ENCODE results near the gene PPP4R4.

PPP4R4 gene

GRCh38 chr14:94135476-94135875 lies 38.6 kb upstream of the PPP4R4 start:
- no peak for DNase-seq
- H3K36me3 ChIP-seq (replicated peaks), result no peaks in the 10 kb centered on the region
- in situ Hi-C loops (cut with HindIII; ENCODE audit: low pct_ligation_motif_present, low sequenced_read_pairs), result no loop called here
- no peak overlapping the region for H3K27ac ChIP-seq
- H3K27me3 ChIP-seq (replicated peaks), result no peaks in the 10 kb centered on the region
- no peak for TF ChIP-seq CTCF (IDR thresholded peaks at IDR 0.05; ENCODE audit: low read depth, low read length, missing control alignments)
- no peak overlapping the region for H3K4me3 ChIP-seq (ENCODE audit: low read depth, low read length)

GRCh38 chr14:94136575-94137331 lies 37.4 kb upstream of the PPP4R4 start:
- TF ChIP-seq CTCF (IDR thresholded peaks at IDR 0.05; ENCODE audit: low read depth, low read length, missing control alignments), result peak; percentile 99
- in situ Hi-C loops (cut with HindIII; ENCODE audit: low pct_ligation_motif_present, low sequenced_read_pairs), result no loop called here
- H3K27me3 ChIP-seq (replicated peaks), result no peaks in the 10 kb centered on the region
- H3K27ac ChIP-seq, result no peak overlapping the region
- no peak overlapping the region for H3K4me3 ChIP-seq (ENCODE audit: low read depth, low read length)
- peak; percentile 83 for DNase-seq
- no peaks in the 10 kb centered on the region for H3K36me3 ChIP-seq (replicated peaks)

- in situ Hi-C loops (cut with HindIII; ENCODE audit: low pct_ligation_motif_present, low sequenced_read_pairs), result no loop called here
- no peak for TF ChIP-seq CTCF (IDR thresholded peaks at IDR 0.05; ENCODE audit: low read depth, low read length, missing control alignments)
- no peak overlapping the region for H3K4me3 ChIP-seq (ENCODE audit: low read depth, low read length)
- no peak overlapping the region for H3K27ac ChIP-seq
- DNase-seq, result no peak
- no peaks in the 10 kb centered on the region for H3K27me3 ChIP-seq (replicated peaks)
- H3K36me3 ChIP-seq (replicated peaks), result no peaks in the 10 kb centered on the region
These were observed 35.9 kb upstream of the PPP4R4 start for GRCh38 chr14:94138251-94138650.

GRCh38 chr14:94139006-94139405 lies 35.1 kb upstream of the PPP4R4 start:
- H3K36me3 ChIP-seq (replicated peaks), result no peaks in the 10 kb centered on the region
- no peak for TF ChIP-seq CTCF (IDR thresholded peaks at IDR 0.05; ENCODE audit: low read depth, low read length, missing control alignments)
- H3K27ac ChIP-seq, result no peak overlapping the region
- no peaks in the 10 kb centered on the region for H3K27me3 ChIP-seq (replicated peaks)
- no peak for DNase-seq
- in situ Hi-C loops (cut with HindIII; ENCODE audit: low pct_ligation_motif_present, low sequenced_read_pairs), result no loop called here
- H3K4me3 ChIP-seq (ENCODE audit: low read depth, low read length), result no peak overlapping the region

- H3K36me3 ChIP-seq (replicated peaks), result no peaks in the 10 kb centered on the region
- H3K4me3 ChIP-seq (ENCODE audit: low read depth, low read length), result no peak overlapping the region
- no peak for TF ChIP-seq CTCF (IDR thresholded peaks at IDR 0.05; ENCODE audit: low read depth, low read length, missing control alignments)
- H3K27ac ChIP-seq, result no peak overlapping the region
- in situ Hi-C loops (cut with HindIII; ENCODE audit: low pct_ligation_motif_present, low sequenced_read_pairs), result no loop called here
- H3K27me3 ChIP-seq (replicated peaks), result no peaks in the 10 kb centered on the region
- DNase-seq, result no peak
These were observed 34.7 kb upstream of the PPP4R4 start for GRCh38 chr14:94139421-94139820.

- in situ Hi-C loops (cut with HindIII; ENCODE audit: low pct_ligation_motif_present, low sequenced_read_pairs), result no loop called here
- no peak overlapping the region for H3K4me3 ChIP-seq (ENCODE audit: low read depth, low read length)
- no peak for DNase-seq
- TF ChIP-seq CTCF (IDR thresholded peaks at IDR 0.05; ENCODE audit: low read depth, low read length, missing control alignments), result no peak
- H3K27me3 ChIP-seq (replicated peaks), result no peaks in the 10 kb centered on the region
- no peak overlapping the region for H3K27ac ChIP-seq
- no peaks in the 10 kb centered on the region for H3K36me3 ChIP-seq (replicated peaks)
These were observed 31.9 kb upstream of the PPP4R4 start for GRCh38 chr14:94142247-94142646.
